Measurements from ENCODE around the gene PHLDB1.
A peak's percentile ranks its signal among the peaks of the same experiment; 100 is the strongest.
"Not testable (repeated sequence)": the region's sequence is repeated elsewhere in the genome, so short reads cannot be mapped to it uniquely, and the experiment has no call there.

The PHLDB1 gene

DNA sequence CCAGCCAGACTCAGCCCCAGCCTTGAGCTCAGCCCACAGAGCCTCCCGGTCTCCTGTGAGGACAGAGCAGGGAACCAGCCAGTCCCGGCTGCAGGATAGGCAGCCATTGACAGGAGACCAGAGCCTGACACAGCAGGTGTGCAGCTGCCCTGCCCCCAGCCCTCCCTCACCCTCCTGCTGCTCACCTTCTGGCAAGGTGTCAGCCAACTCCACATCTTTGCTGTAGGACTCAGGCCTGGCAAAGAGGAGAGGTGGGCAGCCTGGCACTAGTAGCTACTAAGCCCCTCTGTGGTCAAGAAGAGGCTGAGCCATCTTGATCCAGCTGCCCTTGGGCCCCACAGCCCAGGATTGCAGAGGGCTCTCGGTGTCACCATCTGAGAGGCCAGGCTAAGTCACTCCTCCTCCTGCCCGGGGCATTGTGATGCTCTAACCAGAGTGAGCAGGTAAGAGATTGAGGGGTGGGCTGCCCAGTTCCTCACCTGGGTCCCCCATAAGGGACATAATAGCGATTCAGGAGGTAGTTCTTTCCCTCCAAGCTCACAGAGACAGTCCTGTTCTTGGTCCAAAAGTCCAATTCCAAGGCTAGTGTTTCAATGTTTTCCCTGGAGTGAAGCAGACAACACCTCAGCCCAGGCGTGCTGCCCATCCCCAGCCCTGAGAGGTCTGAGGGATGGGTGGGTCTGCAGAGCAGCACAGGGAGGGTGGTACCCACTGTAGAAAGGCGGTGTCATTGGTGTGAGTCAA is 53.4 kb downstream of the PHLDB1 start:
- DNase-seq: no peak

DNA sequence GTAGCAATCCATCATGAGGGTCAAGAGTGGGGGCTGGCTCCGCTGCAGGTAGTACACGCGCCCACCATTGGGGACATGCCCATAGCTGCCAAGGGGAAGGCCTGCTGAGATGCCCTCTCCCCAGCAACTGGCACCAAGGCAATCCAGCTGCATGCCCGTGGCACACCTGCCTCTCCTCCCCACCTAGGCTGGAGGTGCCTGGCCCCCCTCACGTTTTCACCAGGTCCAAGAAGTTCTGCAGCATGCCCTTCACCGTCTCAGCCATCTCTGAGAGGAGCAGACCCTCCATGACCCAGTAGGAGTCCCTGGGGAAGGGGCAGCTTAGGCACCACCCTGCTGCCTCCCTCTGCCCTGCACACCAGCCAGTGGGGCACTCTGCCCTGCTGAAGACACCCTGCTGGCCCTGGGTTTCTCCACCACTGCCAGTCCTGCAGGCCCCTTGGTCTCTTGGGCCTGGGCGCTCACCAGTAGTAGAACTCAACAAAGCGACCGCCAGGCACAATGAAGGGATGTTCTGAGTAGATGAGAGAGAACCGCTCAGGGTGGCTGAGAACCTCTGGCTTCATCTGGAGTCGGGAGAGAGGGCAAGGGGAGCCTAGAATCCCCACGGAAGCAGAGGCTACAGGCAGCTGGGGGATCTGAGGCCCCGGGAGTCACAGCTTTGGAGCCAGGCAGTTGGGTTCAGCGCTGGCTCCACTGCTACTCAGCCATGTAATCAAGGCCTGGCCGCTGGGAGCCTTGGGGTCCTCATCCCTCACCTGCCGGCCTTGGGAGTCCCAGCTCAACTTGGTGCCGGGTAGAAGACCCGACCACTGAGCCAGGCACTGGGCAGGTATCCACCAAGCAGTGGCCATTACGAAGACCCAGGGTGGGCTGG is 54.2 kb downstream of the PHLDB1 start:
- no peak for DNase-seq

DNA sequence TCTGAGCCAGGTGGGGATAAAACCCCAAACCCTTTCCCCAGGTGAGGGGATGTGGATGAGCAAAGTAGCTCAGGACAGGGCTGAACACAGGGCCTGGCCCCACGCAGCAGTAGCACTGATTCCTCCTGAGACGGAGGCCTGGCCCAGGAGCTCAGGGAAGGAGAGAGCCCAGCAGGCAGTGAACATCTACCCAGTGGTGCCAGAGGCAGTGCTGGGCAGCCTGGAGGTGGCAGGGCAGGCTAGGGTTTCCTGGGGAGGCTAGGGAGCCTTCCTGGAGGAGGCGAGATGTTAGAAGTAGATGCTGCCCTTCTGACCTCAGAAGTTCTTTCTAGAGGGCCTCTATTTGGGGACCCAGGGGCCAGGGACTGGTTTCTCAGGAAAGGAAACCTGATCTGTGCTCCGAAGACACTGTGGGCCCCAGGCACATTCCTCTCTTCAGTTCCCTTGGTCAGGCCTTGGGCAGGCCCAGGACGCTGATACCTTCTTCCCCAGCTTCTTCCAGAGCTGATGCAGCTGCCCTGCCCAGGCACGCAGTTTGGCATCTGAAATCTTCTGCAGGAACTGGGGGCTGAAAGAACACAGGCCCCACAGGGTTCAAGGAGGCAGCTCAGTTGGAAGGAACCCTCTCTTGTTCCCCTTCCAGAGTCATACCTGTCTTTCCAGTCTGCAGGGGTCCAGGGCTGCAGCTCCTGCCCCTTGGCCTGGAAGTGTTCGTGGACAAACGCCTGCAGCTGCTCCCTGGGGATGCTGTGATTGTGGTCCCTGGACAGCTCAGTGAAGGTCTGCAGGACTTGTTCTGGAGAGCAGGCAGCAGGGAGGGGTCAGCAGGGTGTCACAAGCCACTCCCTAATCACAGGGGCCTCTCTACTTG is 55.2 kb downstream of the PHLDB1 start:
- DNase-seq: no peak

DNA sequence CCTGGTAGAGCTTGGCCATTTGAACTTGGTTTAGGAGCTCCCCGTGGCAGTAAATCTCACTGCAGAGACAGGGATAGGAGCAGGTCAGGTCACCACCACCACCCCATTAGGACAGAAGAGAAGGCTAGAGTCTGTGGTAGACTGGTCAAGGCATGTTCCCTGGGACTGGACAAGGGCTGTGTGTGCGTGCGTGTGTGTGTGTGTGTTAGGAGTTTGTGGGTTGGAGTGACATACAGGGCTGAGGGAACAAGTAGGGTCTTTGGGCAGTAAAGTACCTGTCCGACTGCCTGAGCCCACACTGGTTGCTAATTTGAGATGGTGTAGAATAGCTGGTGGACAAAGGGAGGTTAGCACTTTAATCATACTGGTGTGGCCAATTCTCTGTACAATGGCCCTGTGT is 56.0 kb downstream of the PHLDB1 start:
- DNase-seq: no peak

DNA sequence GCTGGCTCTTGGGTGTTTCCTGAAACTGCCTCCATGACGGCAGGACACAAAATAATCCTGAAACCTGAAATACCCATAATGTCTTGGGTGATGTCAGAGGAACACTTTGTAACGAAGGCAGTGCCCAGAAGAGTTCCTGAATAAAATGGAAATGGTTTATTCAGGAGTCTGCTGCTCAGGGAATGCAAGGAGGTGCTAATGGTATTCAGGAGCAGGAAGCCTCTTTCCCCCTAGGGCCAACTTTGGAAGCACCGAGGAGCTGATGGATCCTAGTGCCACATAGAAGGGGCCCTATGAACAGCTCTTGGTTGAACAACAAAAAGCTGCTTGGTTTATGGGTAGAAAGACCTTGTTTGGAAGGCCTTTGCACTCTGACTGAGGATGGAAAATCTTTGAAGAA is 56.5 kb downstream of the PHLDB1 start:
- no peak for DNase-seq

DNA sequence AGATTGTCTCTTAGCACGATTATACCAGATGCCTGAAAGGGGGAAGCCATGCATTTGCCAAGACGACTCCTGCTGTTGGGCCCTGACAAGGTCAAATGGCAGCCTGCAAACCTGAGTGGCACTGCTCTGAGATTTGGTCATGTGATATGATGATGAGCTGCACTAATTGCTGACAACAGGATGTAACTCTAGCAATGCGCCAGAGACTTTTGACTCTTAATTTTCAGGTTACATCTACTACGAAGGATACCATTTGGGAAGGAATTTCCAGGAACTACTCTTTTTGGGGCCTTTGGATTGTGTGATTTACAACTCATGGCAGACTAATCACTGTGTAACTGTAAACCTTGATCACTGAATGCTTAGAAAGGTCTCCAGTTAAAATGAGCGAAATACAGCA is 59.0 kb downstream of the PHLDB1 start:
- no peak for DNase-seq

DNA sequence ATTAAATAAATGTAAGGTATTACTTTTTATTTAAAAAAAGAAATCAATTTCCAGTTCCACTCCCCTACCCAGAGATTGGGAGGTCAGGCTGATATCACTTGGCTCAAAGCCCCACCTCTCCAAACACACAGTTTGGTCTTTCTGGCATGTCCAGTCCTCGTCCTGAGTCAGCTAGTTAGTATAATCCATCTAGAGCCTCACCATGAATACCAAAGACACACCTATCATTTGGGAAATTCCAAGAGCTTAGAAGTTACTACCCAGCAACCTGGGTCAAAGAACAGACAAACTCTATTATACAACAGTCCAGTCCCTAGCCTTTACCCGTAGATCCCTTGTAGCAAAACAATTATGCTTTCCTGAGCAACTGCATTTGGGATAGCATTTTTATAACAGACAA is 62.6 kb downstream of the PHLDB1 start:
- DNase-seq: no peak

DNA sequence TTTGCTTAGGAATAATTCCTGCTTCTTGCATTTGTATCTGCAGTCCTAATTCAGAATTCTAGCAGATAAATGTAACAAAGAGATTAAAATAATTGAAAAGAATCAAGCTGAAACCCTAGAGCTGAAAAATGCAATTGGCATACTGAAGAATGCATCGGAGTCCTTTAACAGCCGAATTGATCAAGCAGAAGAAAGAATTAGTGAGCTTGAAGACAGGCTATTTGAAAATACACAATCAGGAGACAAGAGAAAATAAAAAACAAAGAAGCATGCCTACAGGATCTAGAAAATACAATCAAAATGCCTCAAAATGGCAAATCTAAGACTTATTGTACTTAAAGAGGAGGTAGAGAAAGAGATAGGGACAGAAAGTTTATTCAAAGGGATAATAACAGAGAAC is 63.8 kb downstream of the PHLDB1 start:
- no peak for DNase-seq

DNA sequence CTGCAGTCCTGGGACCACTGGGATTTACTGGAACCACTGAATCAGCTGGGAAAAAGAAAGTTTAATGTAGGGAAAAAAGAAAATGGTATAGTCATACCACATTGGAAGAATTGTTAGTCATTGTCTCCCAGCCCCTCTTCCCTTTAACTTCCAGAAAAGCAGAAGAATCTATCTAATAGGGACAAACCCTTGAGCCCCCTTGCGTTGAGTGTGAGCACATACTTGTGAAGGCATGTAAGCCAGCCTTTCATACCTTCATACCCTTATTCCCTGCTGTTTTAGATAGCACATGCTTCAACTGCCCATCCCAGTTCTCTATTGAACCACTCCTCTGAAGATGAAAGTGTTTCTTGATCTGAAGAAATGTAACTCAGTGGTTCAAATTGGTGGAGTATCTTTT is 65.4 kb downstream of the PHLDB1 start:
- DNase-seq: no peak

DNA sequence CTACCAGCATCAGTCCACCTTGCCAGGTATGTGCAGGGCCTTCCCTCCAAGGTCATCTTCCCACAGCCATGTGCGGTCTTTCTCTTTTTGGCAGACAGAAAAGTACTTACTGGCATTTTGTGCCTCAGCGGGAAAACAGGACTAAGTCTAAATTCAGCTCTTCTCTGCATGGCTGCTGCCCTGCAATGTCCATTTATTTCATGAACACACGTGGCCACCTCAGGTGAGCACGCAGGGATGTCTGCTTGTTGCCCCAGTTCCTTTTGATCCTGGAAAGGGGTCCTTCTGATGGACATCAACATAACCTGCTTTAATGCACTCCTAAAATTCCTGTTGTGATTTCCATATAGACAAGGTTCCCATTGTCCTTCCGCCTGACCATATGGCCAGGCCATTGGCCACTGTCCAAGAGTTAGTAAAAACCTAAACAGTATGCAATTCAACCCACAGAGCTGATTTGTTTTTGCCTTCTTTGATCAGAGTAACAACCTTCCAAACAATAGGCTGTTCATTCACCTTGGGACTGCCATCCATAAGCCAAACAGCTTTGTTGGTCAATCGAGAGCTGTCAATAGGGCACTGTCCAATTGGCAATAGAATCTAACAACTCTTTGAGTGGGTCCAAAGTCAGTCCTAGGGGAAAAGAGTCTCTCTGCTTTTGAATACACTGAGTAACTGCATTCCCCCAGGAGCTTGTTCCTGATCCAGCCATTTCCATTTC is 66.1 kb downstream of the PHLDB1 start:
- no peak for DNase-seq

DNA sequence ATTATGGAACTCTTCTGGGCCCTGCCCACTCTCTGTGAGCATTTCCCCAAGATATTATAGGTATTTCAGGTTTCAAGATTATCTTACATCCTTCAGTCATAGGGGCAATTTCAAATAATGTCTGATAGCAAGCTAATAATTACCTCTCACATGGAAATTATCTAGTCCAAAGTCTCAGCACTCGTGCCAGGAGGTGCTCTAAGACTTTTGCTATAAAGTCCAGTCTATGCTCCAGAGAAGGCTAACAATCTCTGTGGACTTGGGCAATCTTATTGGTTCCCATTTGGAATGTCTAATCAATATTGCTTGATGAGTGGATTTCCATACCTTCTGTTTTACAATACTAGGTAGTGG is 66.6 kb downstream of the PHLDB1 start:
- no peak for DNase-seq

DNA sequence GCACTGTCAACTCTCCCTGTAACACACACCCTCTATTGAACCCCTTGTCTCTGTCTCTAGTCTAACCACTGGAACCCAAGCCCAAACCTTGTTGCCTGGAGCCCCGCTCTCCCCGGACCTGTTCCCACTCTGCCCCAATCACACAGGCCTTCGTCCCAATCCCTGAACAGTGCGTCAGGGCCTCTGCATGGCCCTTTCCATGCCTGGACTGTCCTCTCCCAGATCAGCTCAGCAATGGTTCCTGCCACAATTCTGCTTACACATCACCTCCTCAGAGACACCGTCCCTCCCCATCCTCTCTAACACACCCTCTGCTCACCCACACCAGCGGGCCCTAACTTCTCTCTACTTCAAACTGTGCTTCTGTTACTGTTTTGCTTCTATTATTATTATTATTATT is 70.6 kb downstream of the PHLDB1 start:
- DNase-seq: no peak

DNA sequence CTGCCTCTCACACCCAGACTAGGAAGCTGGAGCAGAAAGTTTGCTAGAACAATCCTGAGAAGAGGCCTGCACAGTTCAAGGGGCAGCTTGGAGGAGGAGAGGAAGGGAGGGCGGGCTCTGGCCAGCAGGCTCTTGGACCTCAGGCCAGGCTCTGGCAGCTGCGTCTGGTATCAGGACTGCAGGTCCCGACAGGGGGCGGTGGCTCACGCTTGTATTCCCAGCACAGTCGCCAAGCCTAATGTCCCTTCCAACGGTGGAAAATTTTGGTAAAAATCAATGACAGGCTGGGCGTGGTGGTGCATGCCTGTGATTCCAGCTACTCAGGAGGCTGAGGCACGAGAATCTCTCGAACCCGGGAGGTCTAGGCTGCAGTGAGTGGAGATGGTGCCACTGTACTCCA is 71.5 kb downstream of the PHLDB1 start:
- not testable (repeated sequence) for DNase-seq

DNA sequence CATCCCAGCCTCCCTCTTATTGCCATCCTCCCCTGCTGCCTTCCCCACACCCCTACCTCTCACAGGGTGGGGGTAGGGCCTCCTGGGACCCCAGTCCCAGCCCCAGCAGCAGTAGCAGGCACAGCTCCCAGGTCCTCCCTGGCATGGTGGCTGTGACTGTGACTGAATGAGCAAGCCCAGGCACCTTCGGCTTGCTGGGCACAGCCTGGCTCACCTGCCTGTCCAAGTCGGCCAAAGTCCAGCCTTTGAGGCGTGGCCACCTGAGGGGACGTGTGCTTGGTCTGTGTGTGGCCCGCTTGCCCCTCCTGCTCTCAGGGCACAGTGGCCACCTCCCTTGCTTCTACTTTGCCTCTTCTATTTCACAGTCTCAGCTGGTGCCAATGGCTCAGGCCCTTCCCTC is 72.1 kb downstream of the PHLDB1 start, which contains the start of gene TREH:
TSS of gene TREH (minus strand) at position 168 of the 400 bp plus-strand sequence. CDS start at position 145, 23 bp downstream.
- no peak for DNase-seq

DNA sequence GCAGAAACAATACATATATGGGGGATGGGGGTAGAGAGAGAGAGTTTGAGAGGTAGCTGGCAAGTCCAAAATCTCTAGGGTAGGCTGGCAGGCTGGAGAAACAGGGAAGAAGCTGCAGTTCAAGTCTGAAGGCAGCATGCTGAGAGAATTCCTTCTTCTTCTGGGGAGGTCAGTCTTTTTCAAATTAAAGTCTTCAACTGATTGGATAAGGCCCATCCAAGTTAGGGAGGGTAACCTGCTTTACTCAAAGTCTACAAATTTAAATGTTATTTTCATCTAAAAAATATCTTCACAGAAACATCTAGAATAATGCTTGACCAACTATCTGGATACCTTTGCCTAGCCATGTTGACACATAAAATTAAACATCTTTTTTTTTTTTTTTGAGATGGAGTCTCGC is 75.0 kb downstream of the PHLDB1 start:
- no peak for DNase-seq

DNA sequence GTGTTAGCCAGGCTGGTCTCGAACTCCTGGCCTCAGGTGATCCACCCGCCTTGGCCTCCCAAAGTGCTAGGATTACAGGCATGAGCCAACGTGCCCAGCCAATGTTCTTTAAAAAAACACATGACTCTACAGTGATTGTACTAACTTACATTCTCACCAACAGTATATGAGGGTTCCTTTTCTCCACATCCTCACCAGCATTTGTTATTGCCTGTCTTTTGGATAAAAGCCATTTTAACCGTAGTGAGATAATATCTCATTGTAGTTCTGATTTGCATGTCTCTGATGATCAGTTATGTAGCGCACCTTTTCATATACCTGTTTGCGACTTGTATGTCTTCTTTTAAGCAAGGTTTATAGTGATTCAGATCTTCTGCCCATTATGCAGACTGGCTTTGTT is 75.5 kb downstream of the PHLDB1 start:
- not testable (repeated sequence) for DNase-seq

DNA sequence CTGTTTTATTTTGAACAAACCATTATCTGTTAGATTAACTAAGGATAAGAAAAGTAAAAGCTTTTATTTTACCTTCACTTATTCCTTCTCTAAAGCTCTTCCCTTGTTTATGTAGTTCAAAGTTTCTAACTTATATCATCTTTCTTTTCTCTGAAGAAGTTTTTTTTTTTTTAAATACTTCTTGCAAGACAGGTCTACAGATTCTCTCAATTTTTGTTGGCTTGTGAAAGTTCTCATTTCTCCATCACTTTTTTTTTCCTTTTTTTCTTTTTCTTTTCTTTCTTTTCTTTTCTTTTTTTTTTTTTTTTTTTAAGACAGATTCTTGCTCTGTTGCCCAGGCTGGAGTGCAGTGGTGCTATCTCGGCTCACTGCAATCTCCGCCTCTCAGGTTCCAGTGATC is 76.8 kb downstream of the PHLDB1 start:
- DNase-seq: no peak

DNA sequence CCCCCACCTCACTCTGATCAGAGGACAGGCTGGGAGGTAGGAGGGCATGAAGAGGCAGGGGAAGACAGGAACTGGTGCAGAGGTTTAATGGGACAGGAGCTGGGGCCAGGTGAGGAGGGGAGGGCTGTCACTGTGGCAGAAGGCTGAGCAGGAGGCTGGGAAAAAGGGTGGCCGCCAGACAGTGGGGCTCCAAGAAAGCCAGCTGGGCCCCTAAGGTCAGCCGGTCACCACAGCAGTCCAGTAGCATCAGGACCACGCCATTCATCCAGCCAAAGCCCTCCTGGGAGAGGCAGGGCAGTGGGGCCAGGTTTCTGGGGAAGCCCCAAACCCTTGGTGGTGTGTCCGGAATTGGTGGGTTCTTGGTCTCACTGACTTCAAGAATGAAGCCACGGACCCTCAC is 80.5 kb downstream of the PHLDB1 start:
- no peak for DNase-seq

DNA sequence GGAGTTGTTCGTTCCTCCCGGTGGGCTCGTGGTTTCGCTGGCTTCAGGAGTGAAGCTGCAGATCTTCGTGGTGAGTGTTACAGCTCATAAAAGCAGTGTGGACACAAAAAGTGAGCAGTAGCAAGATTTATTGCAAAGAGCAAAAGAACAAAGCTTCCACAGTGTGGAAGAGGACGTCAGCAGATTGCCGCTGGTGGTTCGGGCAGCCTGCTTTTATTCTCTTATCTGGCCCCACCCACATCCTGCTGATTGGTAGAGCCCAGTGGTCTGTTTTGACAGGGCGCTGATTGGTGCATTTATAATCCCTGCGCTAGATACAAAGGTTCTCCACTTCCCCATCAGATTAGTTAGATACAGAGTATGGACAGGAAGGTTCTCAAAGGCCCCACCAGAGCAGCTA is 80.9 kb downstream of the PHLDB1 start:
- not testable (repeated sequence) for DNase-seq

DNA sequence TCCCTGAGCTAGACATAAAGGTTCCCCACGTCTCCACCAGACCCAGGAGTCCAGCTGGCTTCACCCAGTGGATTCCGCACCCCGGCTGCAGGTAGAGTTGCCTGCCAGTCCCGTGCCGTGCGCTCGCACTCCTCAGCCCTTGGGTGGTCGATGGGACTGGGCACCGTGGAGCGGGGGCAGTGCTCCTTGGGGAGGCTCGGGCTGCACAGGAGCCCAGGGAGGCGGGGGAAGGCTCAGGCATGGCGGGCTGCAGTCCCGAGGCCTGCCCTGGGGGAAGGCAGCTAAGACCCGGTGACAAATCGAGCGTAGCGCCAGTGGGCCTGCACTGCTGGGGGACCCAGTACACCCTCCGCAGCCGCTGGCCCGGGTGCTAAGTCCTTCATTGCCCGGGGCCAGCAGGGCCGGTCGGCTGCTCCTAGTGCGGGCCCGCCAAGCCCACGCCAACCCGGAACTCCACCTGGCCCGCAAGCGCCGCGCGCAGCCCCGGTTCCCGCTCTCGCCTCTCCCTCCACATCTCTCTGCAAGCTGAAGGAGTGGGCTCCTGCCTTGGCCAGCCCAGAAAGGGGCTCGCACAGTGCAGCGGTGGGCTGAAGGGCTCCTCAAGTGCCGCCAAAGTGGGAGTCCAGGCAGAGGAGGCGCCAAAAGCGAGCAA is 81.6 kb downstream of the PHLDB1 start:
- DNase-seq: no peak

DNA sequence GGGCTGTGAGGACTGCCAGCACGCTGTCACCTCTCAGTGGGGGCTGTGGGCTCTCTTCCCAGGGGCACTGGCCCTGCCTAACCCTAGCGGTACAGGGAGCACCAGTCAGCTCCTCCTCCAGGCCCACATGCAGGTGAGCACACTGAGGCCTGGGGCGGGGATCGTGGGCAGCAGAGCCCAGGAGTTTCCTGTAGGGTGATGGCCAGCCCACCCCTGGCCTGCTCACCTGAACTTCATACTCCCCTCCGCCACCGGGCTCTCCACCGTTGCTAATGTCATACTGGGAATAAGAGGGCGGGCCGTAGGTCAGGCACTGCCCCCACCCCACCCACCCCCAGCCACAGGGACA is 82.1 kb downstream of the PHLDB1 start:
- DNase-seq: no peak

DNA sequence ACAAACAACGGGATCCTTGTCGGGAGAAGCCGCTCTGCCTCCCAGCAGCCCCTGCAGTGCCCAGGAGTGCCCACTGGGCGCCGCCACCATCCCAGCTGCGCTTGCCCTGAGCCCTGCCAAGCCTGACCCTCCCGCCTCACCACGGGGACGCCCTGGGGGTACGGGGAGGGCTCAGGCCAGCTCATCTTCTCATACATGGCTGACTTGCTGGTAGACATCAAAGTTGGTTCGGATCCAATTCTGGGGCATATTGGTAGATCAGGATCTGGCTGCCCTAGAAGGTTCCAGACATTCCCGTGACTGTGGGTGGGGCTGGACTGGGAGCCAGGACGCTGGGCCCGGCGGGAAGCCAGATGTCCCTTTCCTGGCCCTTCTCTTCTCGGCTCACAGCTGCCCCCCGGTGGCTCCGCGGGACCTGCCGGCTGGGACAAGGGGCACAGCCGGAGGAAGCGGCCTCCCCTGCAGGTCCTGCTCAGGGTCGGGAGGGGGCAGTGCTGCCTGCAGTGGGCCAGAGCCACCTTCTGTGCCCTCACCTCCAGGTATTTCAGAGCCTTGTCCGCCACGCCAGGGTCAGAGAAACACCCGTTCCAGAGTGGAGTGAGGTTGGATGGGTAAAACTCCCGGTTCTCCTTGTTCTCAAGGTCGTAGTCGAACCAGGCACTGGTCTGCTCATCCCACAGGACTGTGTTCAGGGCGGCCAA is 82.6 kb downstream of the PHLDB1 start:
- peak; percentile 72 for DNase-seq
